Keratinocyte (primary cell): ENCODE results near the gene IL19. TPM values are rescaled to one million over a fixed set of nuclear protein-coding genes. Genes with fewer than 3 reads are reported as not detected.
A peak's percentile ranks its signal among the peaks of the same experiment; 100 is the strongest.

Source experiments
- DNase-seq: peaks from one replicate; pipeline ENCODE4 v3.0.0-alpha.2; 2011; ENCODE audit warnings: low read depth, missing footprints, low spot score
- FAIRE-seq: peaks from 2 replicates; lab custom pipeline; 2011; peaks lifted over from hg19 to GRCh38; lab: Jason Lieb, UNC
- H2AFZ ChIP-seq: 2 replicates; pipeline ENCODE4 v1.6.0; 2012; ENCODE audit warnings: low read length, control low read depth, inconsistent platforms; ENCODE audit not compliant: control insufficient read depth
- H3K27ac ChIP-seq: 2 replicates; pipeline ENCODE4 v1.5.1; 2011; ENCODE audit warnings: low read length; ENCODE audit not compliant: control insufficient read depth, insufficient read depth
- H3K27me3 ChIP-seq: 3 replicates; pipeline ENCODE4 v1.6.0; 2011; ENCODE audit warnings: low read length; ENCODE audit not compliant: control insufficient read depth, insufficient read depth; ENCODE audit errors: extremely low read depth
- H3K36me3 ChIP-seq, 2 experiments: 2 replicates in 1 of 2; 3 replicates in 1 of 2; pipeline ENCODE4 v1.5.1; 2011; ENCODE audit warnings: low read length in 2 of 2, mild to moderate bottlenecking in 1 of 2; ENCODE audit not compliant: control insufficient read depth in 2 of 2, insufficient read depth in 2 of 2; ENCODE audit errors: extremely low read depth in 1 of 2
- H3K4me1 ChIP-seq: 3 replicates; pipeline ENCODE4 v1.5.1; 2011; ENCODE audit warnings: low read length; ENCODE audit not compliant: control insufficient read depth, insufficient read depth; ENCODE audit errors: extremely low read depth
- H3K4me2 ChIP-seq: 3 replicates; pipeline ENCODE4 v1.6.0; 2011; ENCODE audit warnings: low read depth, low read length; ENCODE audit not compliant: control insufficient read depth, insufficient read depth; ENCODE audit errors: extremely low read depth
- H3K4me3 ChIP-seq, 3 experiments: fragments of 200-600 bp in 1 of 3; sonication (generic) in 1 of 3; 2 replicates in 2 of 3; 3 replicates in 1 of 3; pipeline ENCODE4 v1.5.1; 2011 to 2016; ENCODE audit warnings: low read length in 3 of 3, mild to moderate bottlenecking in 3 of 3, control low read depth in 2 of 3, inconsistent platforms in 1 of 3, low read depth in 1 of 3, mixed read lengths in 1 of 3, mixed run types in 1 of 3, moderate library complexity in 1 of 3; ENCODE audit not compliant: control insufficient read depth in 2 of 3, insufficient read depth in 2 of 3; ENCODE audit errors: extremely low read depth in 1 of 3
- H3K79me2 ChIP-seq: 2 replicates; pipeline ENCODE4 v1.6.0; 2012; ENCODE audit warnings: low read length; ENCODE audit not compliant: control insufficient read depth, insufficient read depth
- H3K9ac ChIP-seq: 3 replicates; pipeline ENCODE4 v1.6.0; 2011; ENCODE audit warnings: low read length; ENCODE audit not compliant: control insufficient read depth, insufficient read depth; ENCODE audit errors: extremely low read depth
- H3K9me1 ChIP-seq: 3 replicates; pipeline ENCODE4 v1.6.0; 2011; ENCODE audit warnings: low read length; ENCODE audit not compliant: control insufficient read depth, insufficient read depth; ENCODE audit errors: extremely low read depth
- H3K9me3 ChIP-seq: 2 replicates; pipeline ENCODE4 v1.5.1; 2012; ENCODE audit warnings: low read depth, low read length; ENCODE audit not compliant: control insufficient read depth
- H4K20me1 ChIP-seq: 3 replicates; pipeline ENCODE4 v1.6.0; 2011; ENCODE audit warnings: low read length; ENCODE audit not compliant: control insufficient read depth, insufficient read depth; ENCODE audit errors: extremely low read depth
- EZH2 ChIP-seq: IDR thresholded peaks from one replicate; pipeline ENCODE4 v1.6.1; 2012; ENCODE audit warnings: inconsistent platforms, mild to moderate bottlenecking, low read length, moderate library complexity
- dilution Hi-C: fragments of 300-500 bp; cut with MboI; formaldehyde crosslinking; loops from one replicate; pipeline ENCODE4 v1.7.0; 2020; ENCODE audit warnings: low sequenced_read_pairs; ENCODE audit not compliant: extremely low pct_ligation_motif_present
- polyA plus RNA-seq, 5 experiments: library from polyadenylated mRNA; depleted of rRNA in 3 of 5; stranded (reverse) in 3 of 5; stranded (forward) in 1 of 5; unstranded in 1 of 5; fragments of >200 nt; gene quantifications; 1 replicate in 1 of 5; 2 replicates in 3 of 5; 3 replicates in 1 of 5; pipeline versions ENCODE4 v1.2.1 to v1.2.3, GENCODE V29; 2011 to 2012; ENCODE audit warnings: missing spikeins in 2 of 5, low read depth in 1 of 5, low replicate concordance in 1 of 5
- TF ChIP-seq, protein P1 (sequence below), 3 experiments: IDR thresholded peaks in 1 of 3; conservative IDR thresholded peaks in 1 of 3; optimal IDR thresholded peaks in 1 of 3; 2 replicates in 2 of 3; 3 replicates in 1 of 3; pipeline versions ENCODE3 to v1.5.1; 2011; ENCODE audit warnings: low read length in 3 of 3, mild to moderate bottlenecking in 3 of 3, moderate library complexity in 2 of 3, control low read depth in 1 of 3, inconsistent platforms in 1 of 3; ENCODE audit not compliant: insufficient read depth in 2 of 3; ENCODE audit errors: extremely low read depth in 1 of 3

The IL19 gene
- polyA plus RNA-seq, 1 donor (not counting 4 experiments of a cell fraction or from before 2014, with no cell fraction given): not detected

DNA sequence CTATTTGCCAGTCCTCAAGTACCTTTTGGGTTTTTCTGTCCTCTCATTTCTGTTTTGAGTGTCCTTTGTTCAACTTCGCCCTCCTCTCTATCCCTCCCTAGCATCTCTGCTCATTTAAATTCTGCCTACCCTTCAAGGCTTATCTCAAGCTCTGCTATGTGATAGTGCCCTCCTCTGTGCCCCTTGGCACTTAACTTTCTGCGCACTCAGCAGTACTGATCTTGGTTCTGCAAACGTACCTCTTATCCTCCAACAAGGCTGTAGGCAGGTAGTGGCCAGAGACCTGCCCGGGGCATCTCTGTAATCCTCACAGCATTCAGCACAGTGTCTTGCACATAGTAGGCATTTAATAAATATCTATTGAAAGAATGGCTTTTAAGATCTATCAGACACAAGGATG, 89.6 kb downstream of the IL19 start:
- no peak overlapping the region for H3K27ac ChIP-seq
- no peaks in the 10 kb centered on the region for H3K9me1 ChIP-seq
- H3K36me3 ChIP-seq: no peaks in the 10 kb centered on the region
- TF ChIP-seq, protein P1, sequence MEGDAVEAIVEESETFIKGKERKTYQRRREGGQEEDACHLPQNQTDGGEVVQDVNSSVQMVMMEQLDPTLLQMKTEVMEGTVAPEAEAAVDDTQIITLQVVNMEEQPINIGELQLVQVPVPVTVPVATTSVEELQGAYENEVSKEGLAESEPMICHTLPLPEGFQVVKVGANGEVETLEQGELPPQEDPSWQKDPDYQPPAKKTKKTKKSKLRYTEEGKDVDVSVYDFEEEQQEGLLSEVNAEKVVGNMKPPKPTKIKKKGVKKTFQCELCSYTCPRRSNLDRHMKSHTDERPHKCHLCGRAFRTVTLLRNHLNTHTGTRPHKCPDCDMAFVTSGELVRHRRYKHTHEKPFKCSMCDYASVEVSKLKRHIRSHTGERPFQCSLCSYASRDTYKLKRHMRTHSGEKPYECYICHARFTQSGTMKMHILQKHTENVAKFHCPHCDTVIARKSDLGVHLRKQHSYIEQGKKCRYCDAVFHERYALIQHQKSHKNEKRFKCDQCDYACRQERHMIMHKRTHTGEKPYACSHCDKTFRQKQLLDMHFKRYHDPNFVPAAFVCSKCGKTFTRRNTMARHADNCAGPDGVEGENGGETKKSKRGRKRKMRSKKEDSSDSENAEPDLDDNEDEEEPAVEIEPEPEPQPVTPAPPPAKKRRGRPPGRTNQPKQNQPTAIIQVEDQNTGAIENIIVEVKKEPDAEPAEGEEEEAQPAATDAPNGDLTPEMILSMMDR (optimal IDR thresholded peaks at IDR 0.05 in 1 of 3, IDR thresholded peaks at IDR 0.05 in 1 of 3, conservative IDR thresholded peaks at IDR 0.05 in 1 of 3; ENCODE audit: extremely low read depth in 1 of 3, insufficient read depth in 2 of 3, low read length in 3 of 3): no peak
- no peak for TF ChIP-seq EZH2
- peaks cover 15% of the 10 kb centered on the region for H3K4me1 ChIP-seq
- DNase-seq (no peak), FAIRE-seq (no peak)
- H3K79me2 ChIP-seq: no peaks in the 10 kb centered on the region
- H4K20me1 ChIP-seq: no peaks in the 10 kb centered on the region
- no peaks in the 10 kb centered on the region for H3K9me3 ChIP-seq
- H2AFZ ChIP-seq: no peak overlapping the region
- H3K9ac ChIP-seq: no peak overlapping the region
- no peaks in the 10 kb centered on the region for H3K27me3 ChIP-seq
- H3K4me2 ChIP-seq: no peak overlapping the region
- no peak overlapping the region for H3K4me3 ChIP-seq
- dilution Hi-C loops: no loop called here

DNA sequence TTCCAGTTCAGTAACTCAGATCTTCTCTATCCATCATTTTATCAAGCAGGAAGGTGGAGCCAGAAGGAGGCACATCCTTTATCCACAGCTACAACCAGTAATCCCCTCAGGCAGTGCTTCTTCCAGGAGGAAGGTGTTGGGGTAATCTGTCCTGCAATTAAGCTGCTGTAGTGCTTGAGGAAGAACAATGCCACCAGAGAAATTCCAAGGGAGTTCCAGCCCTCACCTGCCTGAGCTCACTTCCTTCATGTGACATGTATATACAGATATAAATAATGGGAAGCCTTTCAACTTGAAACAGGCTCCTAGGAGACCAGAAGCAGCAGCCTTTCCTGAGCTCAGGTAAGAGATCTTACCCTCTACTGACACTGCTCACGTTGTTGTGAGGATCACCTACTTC, 92.7 kb downstream of the IL19 start:
- DNase-seq: no peak

More for the DNA sequence above, 92.7 kb downstream of the IL19 start:
- no peaks in the 10 kb centered on the region for H4K20me1 ChIP-seq
- no peaks in the 10 kb centered on the region for H3K9me1 ChIP-seq
- no peaks in the 10 kb centered on the region for H3K79me2 ChIP-seq
- H3K4me3 ChIP-seq: no peak overlapping the region
- H3K9me3 ChIP-seq: no peaks in the 10 kb centered on the region
- H3K36me3 ChIP-seq: peaks cover 0 to 6% of the 10 kb centered on the region in 2 experiments
- peak overlapping the region; percentile 31 for H3K4me2 ChIP-seq
- H3K9ac ChIP-seq: no peak overlapping the region
- no peaks in the 10 kb centered on the region for H3K27me3 ChIP-seq
- peak overlapping the region; percentile 45 for H2AFZ ChIP-seq
- peak; percentile 76 for FAIRE-seq
- no peak overlapping the region for H3K27ac ChIP-seq
- TF ChIP-seq EZH2: no peak
- TF ChIP-seq, protein P1 (optimal IDR thresholded peaks at IDR 0.05 in 1 of 3, IDR thresholded peaks at IDR 0.05 in 1 of 3, conservative IDR thresholded peaks at IDR 0.05 in 1 of 3; ENCODE audit: extremely low read depth in 1 of 3, insufficient read depth in 2 of 3, low read length in 3 of 3): no peak
- dilution Hi-C loops: no loop called here
- peaks cover 46% of the 10 kb centered on the region for H3K4me1 ChIP-seq
